Posterior cingulate gyrus (tissue), 11 donors: ENCODE data around the gene FABP7.

ENCODE experiments used
- DNase-seq, 10 donors: peaks; one replicate each; pipeline versions ENCODE4 v3.0.0 to v3.0.0-alpha.2; 2020 to 2021; ENCODE audit warnings: mixed read lengths in 3 of 10
- intact Hi-C: fragments of 100-400 bp; cut with DNase I; formaldehyde crosslinking; loops from one replicate; pipeline ENCODE4 v1.15.1; 2023

The FABP7 gene

GRCh38 chr6:122825163-122825562, 45.6 kb downstream of the FABP7 start:
- no peak for DNase-seq
- intact Hi-C loops: no loop called here

GRCh38 chr6:122829456-122829855, 49.9 kb downstream of the FABP7 start:
- intact Hi-C loops: no loop called here
- no peak for DNase-seq

GRCh38 chr6:122831511-122831910, 52.0 kb downstream of the FABP7 start:
- no peak for DNase-seq
- intact Hi-C loops: no loop called here

GRCh38 chr6:122832459-122832858, 52.9 kb downstream of the FABP7 start:
- DNase-seq: no peak
- intact Hi-C loops: no loop called here

GRCh38 chr6:122833021-122833491, 53.5 kb downstream of the FABP7 start:
- intact Hi-C loops: no loop called here
- peak in 8 of 10 donors; percentile 38 to 91 (median 64) for DNase-seq
